Sigmoid colon (tissue), 4 donors: ENCODE results near the gene EPHA4.

ENCODE experiments used
- CTCF ChIP-seq, 4 experiments: fragments of 450-650 bp in 3 of 4; fragments of 200-600 bp in 1 of 4; IDR thresholded peaks; one replicate each; pipeline ENCODE4 v1.5.1; 2016 to 2019; ENCODE audit warnings: antibody characterized with exemption in 4 of 4, mild to moderate bottlenecking in 3 of 4, moderate library complexity in 2 of 4
- EP300 ChIP-seq, 4 donors: sonication (generic); formaldehyde crosslinking; IDR thresholded peaks; one replicate each; pipeline ENCODE4 v1.6.1; 2017; ENCODE audit warnings: antibody characterized with exemption in 4 of 4
- POLR2A ChIP-seq, 2 donors: fragments of 450-650 bp; IDR thresholded peaks; one replicate each; pipeline ENCODE4 v1.6.1; 2016; ENCODE audit warnings: antibody characterized with exemption in 2 of 2, mild to moderate bottlenecking in 2 of 2, moderate library complexity in 2 of 2
- POLR2AphosphoS5 ChIP-seq, 4 donors: sonication (generic); formaldehyde crosslinking; IDR thresholded peaks; one replicate each; pipeline ENCODE4 v1.6.1; 2017; ENCODE audit warnings: antibody characterized with exemption in 4 of 4

- TF ChIP-seq CTCF (IDR thresholded peaks at IDR 0.05) (no peak), POLR2A (IDR thresholded peaks at IDR 0.05) (no peak), EP300 (IDR thresholded peaks at IDR 0.05) (no peak), POLR2AphosphoS5 (IDR thresholded peaks at IDR 0.05) (no peak)
These were observed 68.1 kb downstream of the EPHA4 start for GRCh38 chr2:221503965-221504364.
